SU-DHL-6 (cell line): ENCODE data around the gene VIM.

Experiments
- CTCF ChIP-seq: fragments of 200-600 bp; sonication (generic); IDR thresholded peaks from one replicate; pipeline ENCODE4 v1.5.1; 2017; ENCODE audit warnings: antibody characterized with exemption, mild to moderate bottlenecking, low read length, moderate library complexity; ENCODE audit not compliant: insufficient read depth, poor library complexity, severe bottlenecking
- EZH2phosphoT487 ChIP-seq: fragments of 200-600 bp; sonication (generic), shearing (Covaris generic); conservative IDR thresholded peaks from 2 replicates; pipeline ENCODE4 v1.6.1; 2018; ENCODE audit warnings: mild to moderate bottlenecking, antibody characterized with exemption, low read length, moderate library complexity, mixed read lengths

- TF ChIP-seq CTCF (no peak), EZH2phosphoT487 (no peak)
These were observed 27.5 kb downstream of the VIM start for GRCh38 chr10:17255512-17255911.
